GM12865 (cell line): ENCODE results near the gene HOMER3.

Experiments used
- DNase-seq: peaks from one replicate; pipeline ENCODE4 v3.0.0; 2010; ENCODE audit warnings: low read depth
- H3K4me3 ChIP-seq: 2 replicates; pipeline ENCODE4 v1.5.1; 2011; ENCODE audit warnings: mild to moderate bottlenecking, low read depth, low read length, control low read depth
- TF ChIP-seq, protein P1 (sequence below): IDR thresholded peaks from 2 replicates; pipeline ENCODE4 v1.5.1; 2011; ENCODE audit warnings: low read length, control low read depth, low read depth, inconsistent platforms; ENCODE audit not compliant: insufficient read depth; ENCODE audit errors: missing control alignments

The HOMER3 gene

DNA sequence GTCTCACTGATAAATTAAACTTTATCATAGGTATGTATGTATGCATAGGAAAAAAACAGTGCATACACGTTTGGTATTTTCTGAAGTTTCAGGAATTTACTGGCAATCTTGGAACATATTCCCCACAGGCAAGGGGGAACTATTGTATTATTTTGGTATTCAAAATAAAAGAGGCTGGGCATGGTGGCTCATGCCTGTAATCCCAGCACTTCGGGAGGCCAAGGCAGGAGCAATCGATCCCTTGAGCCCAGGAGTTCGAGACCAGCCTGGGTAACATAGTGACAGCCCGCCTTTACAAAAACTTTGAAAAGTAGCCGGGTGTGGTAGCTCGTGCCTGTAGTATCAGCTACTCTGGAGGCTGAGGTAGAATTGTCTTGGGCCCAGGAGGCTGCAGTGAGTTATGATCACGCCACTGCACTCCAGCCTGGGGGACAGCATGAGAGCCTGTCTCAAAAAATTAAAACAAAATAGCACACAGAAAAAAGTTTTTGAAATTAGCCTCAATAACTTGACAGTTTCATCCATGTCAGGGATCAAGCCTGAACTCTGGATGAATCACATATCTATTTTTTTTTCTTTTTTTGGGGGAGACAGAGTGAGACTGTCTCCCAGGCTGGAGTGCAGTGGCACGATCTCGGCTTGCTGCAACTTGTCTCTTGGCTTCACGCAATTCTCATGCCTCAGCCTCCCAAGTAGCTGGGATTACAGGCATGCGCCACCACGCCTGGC is 29.1 kb upstream of the HOMER3 start:
- DNase-seq: no peak
- TF ChIP-seq, protein P1, sequence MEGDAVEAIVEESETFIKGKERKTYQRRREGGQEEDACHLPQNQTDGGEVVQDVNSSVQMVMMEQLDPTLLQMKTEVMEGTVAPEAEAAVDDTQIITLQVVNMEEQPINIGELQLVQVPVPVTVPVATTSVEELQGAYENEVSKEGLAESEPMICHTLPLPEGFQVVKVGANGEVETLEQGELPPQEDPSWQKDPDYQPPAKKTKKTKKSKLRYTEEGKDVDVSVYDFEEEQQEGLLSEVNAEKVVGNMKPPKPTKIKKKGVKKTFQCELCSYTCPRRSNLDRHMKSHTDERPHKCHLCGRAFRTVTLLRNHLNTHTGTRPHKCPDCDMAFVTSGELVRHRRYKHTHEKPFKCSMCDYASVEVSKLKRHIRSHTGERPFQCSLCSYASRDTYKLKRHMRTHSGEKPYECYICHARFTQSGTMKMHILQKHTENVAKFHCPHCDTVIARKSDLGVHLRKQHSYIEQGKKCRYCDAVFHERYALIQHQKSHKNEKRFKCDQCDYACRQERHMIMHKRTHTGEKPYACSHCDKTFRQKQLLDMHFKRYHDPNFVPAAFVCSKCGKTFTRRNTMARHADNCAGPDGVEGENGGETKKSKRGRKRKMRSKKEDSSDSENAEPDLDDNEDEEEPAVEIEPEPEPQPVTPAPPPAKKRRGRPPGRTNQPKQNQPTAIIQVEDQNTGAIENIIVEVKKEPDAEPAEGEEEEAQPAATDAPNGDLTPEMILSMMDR: no peak
- H3K4me3 ChIP-seq: no peak overlapping the region

DNA sequence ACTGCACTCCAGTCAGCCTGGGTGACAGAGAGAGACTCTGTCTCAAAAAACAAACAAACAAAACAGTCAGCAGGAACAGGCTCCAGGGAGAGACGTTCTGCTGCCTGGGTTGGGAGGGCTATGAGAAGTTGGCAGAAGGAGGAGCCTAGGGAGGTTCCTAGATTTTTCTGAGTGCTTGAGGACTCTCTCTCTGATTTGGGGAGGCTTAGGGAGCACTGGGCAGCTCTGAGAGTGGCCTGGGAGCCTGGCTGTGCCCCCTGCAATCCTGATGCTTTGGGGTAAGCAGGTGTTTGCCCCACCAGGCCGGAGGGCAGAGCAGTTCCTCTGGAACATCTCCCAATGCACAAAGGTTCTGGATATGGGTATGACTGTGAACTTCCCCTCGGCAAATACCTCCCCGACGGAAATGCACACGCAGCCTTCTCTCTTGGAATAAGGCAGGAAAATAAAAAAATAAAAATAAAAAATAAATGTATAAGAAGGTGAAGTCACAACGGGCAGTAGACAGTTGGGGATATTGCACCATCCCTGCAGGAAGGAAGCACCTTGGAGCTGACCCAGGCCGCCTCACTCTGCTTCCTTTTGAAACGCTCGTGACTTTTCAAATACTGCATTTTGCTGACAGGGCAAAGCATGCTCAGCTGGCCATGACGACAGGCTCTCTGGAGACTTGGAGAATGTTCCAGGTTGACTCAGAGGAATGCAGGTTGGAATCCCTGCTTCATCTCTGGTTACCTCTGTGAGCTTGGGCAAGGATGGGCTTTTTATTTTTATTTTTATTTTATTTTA is 26.5 kb upstream of the HOMER3 start:
- TF ChIP-seq, protein P1: no peak
- no peak overlapping the region for H3K4me3 ChIP-seq
- no peak for DNase-seq

DNA sequence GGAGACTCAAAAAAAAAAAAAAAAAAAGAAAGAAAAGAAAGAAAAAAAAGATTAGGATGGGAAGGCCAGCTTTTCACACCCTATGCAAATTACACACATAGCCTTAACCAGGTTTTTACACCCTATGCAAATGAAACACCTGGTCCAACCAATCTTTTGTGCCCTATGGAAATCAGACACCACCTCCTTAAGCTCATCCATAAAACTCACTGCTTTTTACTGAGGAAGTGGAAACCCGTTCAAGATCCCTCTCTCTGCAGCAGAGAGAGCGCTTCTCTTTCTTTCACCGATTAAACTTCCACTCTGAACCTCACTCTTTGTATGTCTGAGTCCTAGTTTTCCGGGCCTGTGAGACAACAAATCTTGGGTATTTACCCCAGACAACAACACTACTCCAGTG is 25.3 kb upstream of the HOMER3 start:
- H3K4me3 ChIP-seq: no peak overlapping the region
- no peak for DNase-seq
- TF ChIP-seq, protein P1: no peak

DNA sequence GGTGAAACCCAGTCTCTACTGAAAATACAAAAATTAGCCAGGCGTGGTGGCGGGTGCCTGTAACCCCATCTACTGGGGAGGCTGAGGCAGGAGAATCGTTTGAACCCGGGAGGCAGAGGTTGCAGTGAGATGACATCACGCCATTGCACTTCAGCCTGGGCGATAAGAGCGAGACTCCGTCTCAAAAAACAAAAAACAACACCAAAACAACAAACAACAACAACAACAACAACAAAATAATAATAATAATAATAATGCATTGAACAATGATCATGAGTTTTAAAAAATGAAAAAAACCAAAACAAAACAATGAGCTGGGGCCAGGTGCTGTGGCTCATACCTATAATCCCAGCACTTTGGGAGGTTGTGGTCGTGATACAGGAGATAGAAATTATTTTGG is 23.1 kb upstream of the HOMER3 start:
- TF ChIP-seq, protein P1: no peak
- H3K4me3 ChIP-seq: no peak overlapping the region
- DNase-seq: no peak

DNA sequence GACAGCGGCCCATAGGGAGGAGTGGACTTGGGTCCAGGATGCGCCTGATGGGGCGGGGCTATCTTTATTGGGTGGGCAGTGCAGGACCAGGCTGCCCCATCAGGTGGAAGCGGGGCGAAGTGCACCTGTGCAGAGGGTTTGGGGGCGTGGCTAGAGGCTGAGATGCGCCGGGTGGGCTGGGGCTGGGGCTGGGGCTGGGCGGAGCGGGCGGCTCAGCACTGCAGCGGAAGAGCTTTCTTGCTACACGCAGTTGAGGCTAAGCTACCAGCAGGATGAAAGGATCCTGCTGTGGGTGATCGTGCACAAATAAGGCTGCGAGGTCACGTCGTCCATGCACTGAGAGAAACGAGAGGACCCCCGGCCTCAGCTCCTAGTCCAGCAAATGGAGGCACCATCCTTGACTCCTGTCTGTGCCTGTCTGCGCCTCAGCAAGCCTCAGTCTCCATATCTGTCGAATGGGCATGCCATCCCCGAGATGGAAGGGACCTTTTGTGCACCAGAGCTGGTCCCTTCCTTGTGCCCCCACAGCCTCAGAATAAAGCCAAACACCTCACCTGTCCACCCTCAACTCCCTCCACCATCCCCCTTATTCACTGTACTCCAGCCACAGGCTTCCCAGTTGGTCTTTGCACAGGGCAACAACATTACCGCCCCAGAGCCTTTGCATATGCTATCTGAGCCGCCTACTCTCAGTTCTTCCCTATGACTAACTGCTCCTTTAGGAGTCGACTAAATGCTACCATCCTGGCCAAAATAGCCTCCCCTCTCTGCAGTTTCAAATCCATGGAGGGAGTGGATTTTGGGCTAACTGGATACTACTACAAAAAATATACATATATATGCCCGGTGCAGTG is 21.0 kb upstream of the HOMER3 start:
- no peak overlapping the region for H3K4me3 ChIP-seq
- TF ChIP-seq, protein P1: no peak
- DNase-seq: no peak

DNA sequence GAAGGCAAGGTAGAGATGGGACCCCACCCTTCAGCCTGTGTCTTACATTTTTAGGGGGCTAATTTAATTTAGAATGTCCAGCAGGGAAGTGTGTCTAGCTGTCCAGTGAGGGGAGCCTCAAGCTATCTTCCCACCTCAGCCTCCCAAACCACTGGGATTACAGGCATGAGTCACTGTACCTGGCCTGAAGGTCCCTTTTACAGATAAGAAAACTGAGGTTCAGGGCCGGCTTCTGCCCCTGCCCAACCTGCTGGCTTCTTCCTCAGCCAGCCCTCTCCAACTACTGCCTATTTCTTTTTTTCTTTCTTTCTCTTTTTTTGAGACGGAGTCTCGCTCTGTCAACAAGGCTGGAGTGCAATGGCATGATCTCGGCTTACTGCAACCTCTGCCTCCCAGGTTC is 19.4 kb upstream of the HOMER3 start:
- TF ChIP-seq, protein P1: no peak
- DNase-seq: no peak
- H3K4me3 ChIP-seq: no peak overlapping the region
